GM23248 (cell line): ENCODE results near the gene LIMA1.

ENCODE experiments used
- EZH2 ChIP-seq: fragments of 200-600 bp; sonication (generic); IDR thresholded peaks from 2 replicates; pipeline ENCODE4 v1.6.1; 2018; ENCODE audit warnings: antibody characterized with exemption, mild to moderate bottlenecking; ENCODE audit not compliant: insufficient read depth, poor library complexity, severe bottlenecking
- EZH2phosphoT487 ChIP-seq: fragments of 200-600 bp; sonication (generic); IDR thresholded peaks from 2 replicates; pipeline ENCODE4 v1.6.1; 2018; ENCODE audit warnings: antibody characterized with exemption, moderate library complexity, mild to moderate bottlenecking, low read depth; ENCODE audit not compliant: insufficient read depth

- no peak for TF ChIP-seq EZH2
- TF ChIP-seq EZH2phosphoT487, result no peak
Observed at GRCh38 chr12:50149311-50149710, 134.0 kb downstream of the LIMA1 start.
